ENCODE results near the gene FAM53B. TPM values are rescaled to one million over a fixed set of nuclear protein-coding genes. Genes with fewer than 3 reads are reported as not detected.
"Not testable (repeated sequence)": the region's sequence is repeated elsewhere in the genome, so short reads cannot be mapped to it uniquely, and the experiment has no call there.

The FAM53B gene
- total RNA-seq, 1 experiment from 2014 or later = 21.4 TPM

DNA sequence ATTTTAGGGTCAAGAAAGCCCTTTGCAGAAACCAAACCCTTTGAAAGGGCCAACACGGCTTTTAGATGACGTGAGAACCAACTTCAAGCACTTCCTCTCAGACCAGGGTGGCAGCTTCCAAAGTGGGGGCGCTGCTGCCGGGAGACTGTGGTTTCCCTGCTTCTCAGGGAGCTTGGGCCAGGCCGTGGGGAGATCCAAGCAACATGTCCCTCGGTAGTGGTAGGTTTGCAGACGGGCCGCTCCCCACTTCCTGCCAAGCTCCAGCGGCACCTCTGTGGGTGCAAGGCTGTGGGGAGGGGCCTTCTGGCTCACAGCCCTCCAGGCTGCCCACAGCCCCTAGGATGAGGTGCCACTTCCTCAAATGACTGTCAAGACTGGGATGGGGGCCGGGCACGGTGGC lies 132.4 kb downstream of the FAM53B start:
- no peak for DNase-seq (ENCODE audit: low spot score)
- in situ Hi-C loops (cut with HindIII; ENCODE audit: low sequenced_read_pairs) = no loop called here

DNA sequence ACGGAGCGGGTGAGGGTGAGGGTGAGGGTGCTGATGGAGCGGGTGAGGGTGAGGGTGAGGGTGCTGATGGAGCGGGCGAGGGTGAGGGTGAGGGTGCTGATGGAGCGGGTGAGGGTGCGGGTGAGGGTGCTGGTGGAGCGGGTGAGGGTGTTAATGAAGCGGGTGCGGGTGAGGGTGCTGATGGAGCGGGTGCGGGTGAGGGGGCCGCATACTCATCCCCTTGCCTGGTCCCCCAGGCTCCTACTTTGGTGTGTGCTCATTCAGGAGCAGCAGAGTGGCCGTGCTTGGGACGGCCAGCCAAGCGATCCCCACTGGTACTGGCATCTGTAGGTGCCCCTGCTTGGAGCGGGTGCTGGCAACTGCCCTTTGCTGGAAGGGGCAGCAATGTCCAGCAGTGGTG lies 133.3 kb downstream of the FAM53B start:
- DNase-seq (ENCODE audit: low spot score); in situ Hi-C loops (cut with HindIII; ENCODE audit: low sequenced_read_pairs): not testable (repeated sequence)

DNA sequence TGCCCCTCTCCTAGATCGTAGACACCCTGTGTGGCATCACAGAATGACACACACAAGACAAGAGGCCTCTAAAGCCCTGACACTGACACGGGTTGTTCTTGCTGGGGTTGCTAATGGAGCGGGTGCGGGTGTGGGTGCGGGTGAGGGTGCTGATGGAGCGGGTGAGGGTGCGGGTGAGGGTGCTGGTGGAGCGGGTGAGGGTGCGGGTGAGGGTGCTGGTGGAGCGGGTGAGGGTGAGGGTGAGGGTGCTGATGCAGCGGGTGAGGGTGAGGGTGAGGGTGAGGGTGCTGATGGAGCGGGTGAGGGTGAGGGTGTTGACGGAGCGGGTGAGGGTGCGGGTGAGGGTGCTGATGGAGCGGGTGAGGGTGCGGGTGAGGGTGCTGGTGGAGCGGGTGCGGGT lies 134.0 kb downstream of the FAM53B start:
- in situ Hi-C loops (cut with HindIII; ENCODE audit: low sequenced_read_pairs); DNase-seq (ENCODE audit: low spot score): not testable (repeated sequence)

DNA sequence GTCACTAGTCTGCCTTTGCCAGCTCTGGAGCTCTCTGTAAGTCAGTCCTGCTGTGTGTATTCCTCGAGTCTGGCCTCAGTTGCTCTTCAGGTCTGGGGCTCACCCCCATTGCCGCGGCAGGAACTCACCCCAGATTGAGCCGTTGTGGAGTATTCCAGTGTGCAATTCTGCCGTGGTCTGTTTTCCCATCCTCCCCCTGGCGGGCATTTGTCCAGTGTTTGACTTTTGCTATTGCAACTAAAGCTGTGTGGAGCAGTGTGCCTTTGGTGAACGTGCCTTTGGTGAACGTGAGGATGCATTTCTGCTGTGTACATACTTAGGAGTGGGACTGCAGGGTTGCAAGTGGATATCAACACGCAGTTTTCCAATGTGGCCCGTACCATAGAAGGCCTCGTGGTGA lies 134.5 kb downstream of the FAM53B start:
- in situ Hi-C loops (cut with HindIII; ENCODE audit: low sequenced_read_pairs) = no loop called here

DNA sequence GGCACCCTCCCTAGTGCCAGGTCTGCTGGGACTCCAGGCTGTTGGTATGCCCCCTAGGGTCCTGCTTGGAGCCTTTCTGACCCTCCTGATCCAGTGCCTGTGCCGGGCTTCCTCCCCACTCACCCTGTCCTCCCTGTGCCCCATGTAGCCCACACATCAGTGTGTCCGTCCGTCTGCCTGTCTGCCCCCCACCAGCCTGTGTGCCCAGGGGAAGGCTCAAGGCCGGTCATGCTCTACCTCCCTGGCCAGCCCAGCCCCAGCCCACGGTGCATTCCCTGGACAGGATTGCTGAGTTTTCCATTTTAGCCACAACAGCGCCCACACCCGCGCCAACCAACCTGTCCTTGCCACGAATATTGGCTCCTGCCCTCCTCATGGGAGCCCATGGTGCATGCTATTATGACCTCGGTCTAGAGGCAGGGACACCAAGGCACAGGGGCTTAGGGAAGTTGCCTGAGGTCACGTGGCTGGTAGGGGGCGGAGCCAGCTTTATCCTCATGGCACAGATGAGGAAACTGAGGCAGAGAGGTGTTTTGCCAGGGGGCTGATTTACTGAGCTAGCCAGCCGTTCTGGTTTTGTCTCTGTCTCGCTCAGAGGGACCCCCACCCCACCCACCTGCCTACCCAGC lies 136.0 kb downstream of the FAM53B start:
- in situ Hi-C loops (cut with HindIII; ENCODE audit: low sequenced_read_pairs) = no loop called here

More for the DNA sequence above, 134.5 kb downstream of the FAM53B start:
- DNase-seq (ENCODE audit: low spot score) = no peak

DNA sequence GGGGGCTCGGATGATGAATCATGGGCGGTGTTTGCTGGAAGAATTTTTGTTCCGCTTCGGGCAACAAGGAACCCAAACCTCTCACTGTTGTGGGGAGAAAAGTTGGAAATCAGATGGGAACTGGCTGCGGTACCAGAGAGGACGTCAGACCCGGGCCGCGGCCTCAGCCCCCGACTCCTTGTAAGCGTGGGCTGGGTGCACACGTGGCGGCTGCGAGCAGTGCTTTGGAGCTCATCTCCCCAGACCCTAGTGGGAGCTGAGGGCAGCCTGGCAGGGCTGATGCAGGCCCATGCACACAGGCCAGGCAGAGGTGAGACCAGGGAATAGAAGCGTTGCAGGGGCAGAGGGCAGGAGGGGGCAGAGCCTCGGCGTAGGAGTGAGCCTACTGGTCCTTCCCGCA lies 136.5 kb downstream of the FAM53B start:
- in situ Hi-C loops (cut with HindIII; ENCODE audit: low sequenced_read_pairs) = no loop called here
- no peak for DNase-seq (ENCODE audit: low spot score)

More for the DNA sequence above, 136.0 kb downstream of the FAM53B start:
- no peak for DNase-seq (ENCODE audit: low spot score)

DNA sequence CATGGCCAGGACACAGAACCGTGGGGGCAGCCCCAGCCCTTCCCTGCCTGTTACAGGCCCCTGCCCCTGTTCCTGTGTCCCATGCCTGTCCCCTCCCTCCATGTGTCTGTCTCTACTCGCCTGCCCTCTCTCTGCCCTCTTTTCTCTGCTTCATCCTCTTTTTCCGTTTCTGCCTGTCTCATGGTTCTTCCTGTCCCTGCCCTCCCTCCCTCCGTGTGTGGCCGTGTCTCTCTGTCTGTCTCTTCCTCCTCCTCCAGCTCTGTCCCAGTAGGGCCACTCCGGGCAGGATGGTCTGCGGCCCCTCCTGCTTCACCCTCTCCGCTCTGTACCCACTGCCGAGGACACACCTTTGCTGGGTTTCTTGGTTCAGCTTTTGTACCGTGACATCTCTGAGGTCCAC lies 137.4 kb downstream of the FAM53B start:
- DNase-seq (ENCODE audit: low spot score) = no peak
- in situ Hi-C loops (cut with HindIII; ENCODE audit: low sequenced_read_pairs) = no loop called here

DNA sequence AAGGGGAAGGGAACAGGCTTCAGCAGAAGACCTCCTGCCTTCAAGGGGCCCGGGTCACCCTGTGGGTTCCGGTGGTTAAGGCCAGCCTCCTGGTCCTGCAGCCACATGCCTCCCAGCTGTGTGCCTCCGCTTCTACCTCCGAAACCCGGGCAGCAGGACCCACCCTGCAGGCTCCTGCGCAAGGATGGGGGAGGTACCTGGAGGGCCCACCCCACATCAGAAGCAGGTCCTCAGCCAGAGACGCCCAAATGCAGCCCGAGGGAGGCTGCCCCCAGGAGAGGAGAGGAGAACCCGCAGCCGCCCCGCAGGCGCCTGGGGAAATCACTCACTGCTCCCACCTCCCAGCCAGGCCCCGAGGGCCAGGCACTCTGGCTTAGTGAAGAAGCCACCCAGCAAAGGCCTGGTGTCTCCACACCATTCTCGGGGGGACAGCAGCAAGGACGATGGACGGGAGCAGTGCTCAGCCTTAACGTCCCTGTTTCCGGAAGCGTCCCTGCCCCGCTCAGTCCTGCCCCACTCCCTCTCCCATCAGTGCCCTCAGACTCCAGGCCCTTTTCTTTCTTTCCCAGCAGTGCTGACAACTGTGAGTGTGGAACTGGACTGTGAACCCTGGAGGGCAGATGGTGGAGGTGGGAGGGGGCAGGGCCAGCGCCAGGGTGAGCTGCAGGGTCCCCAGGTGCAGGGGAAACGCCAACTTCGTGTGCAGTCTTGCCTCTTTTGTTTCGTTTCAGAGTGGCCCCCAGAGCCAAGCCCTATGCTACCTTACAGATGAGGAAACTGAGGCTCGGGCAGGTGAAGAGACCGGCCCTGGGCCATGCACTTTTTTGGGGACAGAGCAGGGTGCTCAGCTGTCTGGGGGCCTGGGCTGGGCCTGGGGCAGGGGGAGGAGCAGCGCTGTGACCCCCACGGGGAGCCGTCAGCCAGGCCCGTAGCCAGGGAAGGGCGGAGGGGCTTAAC lies 138.0 kb downstream of the FAM53B start:
- no peak for DNase-seq (ENCODE audit: low spot score)
- in situ Hi-C loops (cut with HindIII; ENCODE audit: low sequenced_read_pairs) = no loop called here

DNA sequence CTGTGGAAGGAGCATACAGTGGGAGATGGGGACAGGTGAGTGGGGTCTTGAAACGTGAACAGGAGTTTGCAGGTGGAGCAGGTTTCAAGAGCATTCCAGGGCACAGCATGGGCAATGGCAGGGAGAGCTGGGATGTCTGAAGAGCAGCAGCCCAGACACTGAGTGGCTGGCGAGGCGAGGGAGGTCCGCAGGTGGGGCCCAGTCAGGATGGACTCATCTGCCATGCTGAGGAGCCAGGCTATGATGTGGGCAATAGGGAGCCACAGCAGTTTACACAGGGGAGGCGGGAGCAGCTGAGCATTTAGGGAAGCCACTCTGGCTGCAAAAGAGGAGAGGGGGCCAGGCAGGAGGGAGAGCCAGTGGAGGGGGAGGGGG lies 138.7 kb downstream of the FAM53B start:
- in situ Hi-C loops (cut with HindIII; ENCODE audit: low sequenced_read_pairs) = no loop called here
- no peak for DNase-seq (ENCODE audit: low spot score)

DNA sequence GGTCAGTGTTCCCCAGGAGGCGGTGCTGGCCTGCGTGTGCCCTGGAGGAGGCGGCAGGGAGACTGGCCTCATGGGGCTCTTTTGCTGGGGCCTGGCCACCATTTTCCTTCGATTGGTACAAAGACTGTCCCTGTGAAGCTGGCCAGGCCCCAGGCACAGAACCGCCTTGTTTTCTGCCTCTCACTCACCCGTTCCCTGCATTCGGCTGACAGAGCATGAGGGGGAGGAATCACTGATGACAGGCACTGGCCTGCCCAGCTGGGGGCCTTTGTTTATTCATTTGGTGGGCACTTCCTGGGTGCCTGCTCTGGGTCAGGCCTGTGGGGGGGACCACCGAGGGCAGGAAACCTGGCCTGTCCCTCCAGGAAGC lies 139.2 kb downstream of the FAM53B start:
- DNase-seq (ENCODE audit: low spot score) = no peak
- in situ Hi-C loops (cut with HindIII; ENCODE audit: low sequenced_read_pairs) = no loop called here

DNA sequence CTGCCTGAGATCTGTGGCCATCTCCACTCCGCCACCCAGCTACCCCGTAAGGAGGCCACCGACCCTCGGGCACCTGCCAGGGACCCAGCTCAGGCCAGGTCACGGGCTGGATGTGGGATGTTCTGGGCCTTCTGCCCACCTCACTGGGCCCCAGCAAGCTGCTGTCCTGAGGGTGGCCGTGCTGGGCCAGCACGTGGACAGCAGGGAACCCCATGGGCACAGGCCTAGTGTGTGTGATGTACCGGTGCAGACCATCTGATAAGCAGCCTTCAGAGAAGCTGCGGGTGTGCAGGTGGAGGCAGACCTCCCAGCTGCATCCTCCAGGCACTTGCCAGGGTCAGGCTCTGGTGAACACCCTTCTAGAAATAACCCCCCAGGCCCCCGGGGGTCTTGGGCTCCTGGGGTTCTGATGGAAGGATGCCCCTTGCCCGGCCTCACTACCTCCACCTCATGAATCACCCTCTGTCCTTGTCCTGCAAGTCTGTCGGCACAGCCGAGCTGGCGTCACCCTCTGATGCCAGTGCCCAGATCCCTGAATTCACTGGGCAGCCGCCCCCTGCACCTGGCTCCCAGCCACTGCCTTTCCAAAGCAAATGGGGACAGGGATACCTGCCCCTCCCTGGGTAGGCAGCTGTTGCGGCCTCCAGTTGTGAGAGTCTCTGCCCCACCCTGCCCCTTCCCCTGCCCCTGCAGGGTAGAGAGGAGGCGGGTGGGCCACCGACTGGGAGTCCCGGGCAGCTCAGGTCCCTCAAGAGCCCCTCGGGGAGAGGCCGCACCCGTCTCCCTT lies 139.8 kb downstream of the FAM53B start:
- DNase-seq (ENCODE audit: low spot score) = no peak
- in situ Hi-C loops (cut with HindIII; ENCODE audit: low sequenced_read_pairs) = no loop called here

DNA sequence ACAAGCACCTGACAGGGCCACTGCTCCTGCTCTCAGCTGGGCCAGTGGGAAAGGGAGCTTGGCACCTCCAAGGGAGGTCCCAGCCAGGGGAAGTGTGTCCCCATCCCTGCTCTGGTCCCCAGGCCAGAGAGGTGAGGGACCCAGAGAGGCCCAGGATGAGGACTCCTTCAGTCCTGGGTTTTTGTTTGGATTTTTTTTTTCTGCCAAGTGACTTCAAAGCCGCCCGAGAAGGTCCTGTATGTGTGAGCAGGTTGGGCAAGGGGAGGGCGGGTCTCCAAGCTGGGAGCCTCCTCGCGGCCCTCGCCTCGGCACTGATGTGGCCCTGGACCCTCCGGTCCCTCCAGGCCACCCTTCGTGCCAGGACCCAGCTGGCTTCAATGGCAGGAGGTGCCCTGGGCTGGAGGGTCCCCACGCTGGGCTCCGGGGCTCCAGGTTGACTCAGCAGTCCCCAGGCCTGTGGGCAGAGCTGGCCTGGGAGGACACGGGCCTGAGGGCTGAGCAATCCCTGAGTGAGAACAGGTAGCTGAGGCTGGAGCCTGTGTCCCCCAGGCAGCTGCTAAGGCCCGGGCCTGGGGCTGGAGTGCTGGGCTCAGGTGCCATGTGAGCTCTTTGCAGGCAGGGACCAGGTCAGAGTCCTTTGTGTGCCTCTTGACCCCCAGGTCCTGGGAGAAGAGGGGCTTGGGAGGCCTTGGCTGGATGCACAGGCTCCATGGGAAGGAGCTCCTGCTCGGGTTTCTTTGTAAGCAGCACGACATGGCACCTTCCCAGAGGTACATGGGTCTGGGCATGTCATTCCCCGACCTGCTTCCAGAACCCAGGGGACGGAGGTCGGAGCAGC lies 140.6 kb downstream of the FAM53B start:
- in situ Hi-C loops (cut with HindIII; ENCODE audit: low sequenced_read_pairs) = no loop called here
- no peak for DNase-seq (ENCODE audit: low spot score)

DNA sequence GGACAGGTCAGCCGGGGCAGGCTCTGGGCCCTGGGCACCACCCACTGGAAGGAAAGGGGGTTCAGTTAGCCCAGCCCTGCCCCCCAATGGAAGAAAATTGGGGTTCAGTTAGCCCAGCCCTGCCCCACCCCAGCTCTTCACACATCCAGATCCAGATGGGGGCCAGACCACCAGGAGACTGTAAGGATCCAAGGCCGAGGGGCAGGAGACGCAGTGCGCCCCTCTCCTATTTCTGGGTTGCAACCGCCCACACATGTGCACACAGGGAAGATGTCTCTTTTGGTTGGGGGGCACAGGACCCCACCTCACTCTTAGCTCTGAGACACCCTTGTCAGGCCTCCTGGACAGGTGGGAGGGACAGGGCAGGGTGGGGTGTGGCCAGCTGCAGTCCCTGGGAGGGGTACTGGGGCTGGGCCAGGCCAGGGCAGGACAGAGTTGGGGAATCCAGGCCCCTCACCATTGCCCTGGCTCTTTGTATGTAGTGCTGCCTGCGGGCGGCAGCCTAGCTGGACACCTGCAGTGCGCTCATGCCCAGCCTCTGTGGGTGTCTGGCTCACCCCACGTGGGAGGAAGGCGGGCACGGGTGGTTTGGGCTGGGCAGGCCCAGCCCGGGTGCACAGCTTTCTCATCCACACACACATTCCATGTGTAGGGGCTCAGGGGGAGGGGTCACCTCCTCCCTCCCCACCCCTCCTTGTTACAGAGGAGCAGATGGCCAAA lies 141.4 kb downstream of the FAM53B start:
- no peak for DNase-seq (ENCODE audit: low spot score)
- in situ Hi-C loops (cut with HindIII; ENCODE audit: low sequenced_read_pairs) = no loop called here

DNA sequence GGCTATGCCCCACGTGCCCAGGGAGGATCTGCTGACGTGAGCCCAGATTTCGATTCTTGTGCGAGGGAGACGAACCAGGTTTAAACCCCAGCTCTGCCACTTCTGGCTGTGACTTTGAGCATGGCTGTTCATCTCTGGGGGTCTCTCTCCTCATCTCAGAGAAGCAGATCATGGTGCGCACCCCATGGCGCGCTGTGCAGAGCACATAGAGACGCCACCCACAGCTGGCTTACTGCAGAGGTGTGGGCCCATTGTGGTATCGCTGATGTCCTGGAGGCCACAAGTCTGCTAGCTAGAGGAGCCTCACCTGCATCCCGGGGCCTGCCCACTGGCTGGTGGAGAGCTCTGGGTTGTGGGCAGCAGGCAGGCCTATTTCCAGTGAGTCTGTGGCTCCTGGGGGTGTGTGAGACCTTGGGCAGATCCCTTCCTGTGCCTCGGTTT lies 142.0 kb downstream of the FAM53B start:
- in situ Hi-C loops (cut with HindIII; ENCODE audit: low sequenced_read_pairs) = no loop called here
- DNase-seq (ENCODE audit: low spot score) = no peak

DNA sequence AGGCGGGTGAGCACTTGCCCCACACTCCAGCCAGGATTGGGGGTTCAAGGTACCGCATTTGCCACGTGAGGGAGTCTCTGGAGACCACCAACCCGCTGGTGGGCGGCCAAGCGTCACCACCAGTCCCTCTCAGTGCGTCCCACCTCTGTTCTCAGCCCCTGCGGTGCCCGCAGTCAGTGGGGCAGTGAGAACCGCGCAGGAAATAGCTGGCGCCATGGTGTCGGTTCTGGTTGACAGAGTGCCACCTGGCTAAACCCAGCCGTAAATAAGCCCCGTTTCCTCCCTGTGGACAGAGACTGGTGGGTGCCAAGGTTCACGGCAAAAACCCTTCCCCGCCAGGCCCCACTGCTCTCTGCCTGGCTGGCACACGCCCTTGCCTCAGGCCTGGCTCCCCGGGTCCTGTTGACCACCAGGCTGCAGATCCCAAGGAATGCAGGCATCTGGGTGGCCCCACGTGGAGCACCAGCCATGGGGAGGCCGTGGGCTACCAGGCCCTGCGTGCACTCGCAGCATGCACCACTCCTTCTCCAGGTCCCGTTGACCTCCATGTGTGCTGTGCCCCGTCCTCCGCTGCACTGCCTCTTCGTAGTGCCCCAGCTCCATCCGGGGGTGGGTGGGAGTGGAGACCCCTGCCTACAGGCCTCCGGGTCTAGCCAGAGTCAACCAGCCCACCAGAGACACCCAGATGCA lies 142.6 kb downstream of the FAM53B start:
- in situ Hi-C loops (cut with HindIII; ENCODE audit: low sequenced_read_pairs) = no loop called here
- no peak for DNase-seq (ENCODE audit: low spot score)

DNA sequence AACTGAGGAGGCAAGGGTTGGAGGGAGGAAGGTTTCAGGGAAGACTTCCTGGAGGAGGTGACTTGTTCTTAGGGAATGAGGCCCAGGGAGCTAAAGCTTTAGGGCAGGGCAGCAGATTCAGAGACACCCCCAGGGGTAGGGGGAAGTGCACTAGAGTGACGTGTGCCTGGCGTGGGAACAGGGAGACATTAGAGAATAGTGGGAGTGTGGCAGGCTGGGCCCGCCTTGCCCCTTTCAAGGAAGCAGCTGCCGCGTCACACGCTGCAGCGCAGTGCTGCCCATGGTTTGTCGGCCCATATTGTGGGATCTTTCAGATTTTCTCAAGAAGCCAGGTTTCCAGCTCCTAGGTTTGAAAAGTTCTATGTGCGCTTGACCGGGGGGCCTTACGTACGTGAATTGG lies 143.2 kb downstream of the FAM53B start:
- in situ Hi-C loops (cut with HindIII; ENCODE audit: low sequenced_read_pairs) = no loop called here
- DNase-seq (ENCODE audit: low spot score) = no peak

DNA sequence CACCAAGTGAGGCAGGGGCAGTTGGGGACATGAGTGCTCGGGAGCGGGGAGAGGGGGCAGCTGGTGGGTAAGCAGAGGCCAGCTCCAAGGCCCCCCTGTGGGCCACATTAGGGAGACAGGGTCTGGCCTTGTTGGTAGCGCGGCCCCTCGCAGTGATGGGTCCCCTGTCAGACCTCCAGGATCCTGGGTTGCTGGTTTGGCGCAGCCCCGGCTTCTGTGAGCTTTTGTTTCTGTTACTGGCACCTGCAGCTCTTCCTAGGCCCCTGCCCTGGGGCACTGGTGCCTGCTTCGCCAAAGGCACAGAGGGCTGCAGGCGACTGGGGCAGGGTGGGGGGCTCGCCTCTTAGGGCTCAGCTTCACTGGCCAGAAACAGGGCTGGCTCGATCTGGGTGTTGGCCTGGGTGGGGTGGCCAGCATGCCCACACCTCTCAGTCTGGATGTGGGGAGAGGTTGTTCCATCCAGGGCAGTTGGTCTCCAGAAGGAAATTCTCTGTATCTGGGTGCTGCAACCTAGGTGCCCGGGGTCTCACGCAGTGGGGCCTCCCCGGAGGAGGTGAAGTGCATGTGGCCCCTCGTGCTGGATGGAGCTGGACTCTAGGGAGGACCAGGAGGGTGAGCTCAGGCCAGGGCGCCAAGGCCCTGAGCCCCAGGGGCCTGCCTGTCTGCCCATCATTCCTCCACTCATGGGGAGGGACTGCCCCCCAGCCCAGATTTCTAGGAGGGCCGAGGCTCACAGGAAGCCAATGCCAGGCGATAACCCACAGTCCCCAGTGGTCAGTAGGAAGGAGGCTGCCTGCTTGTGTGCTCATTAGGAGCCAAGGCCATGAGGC lies 143.9 kb downstream of the FAM53B start:
- no peak for DNase-seq (ENCODE audit: low spot score)
- in situ Hi-C loops (cut with HindIII; ENCODE audit: low sequenced_read_pairs) = no loop called here

All from G401 (cell line).